GM21526 (cell line): Measurements from ENCODE around the gene FAM117B.

Experiments
- ATAC-seq: cut with Tn5 transposase; IDR thresholded peaks from one replicate; pipeline ENCODE4 v1.9.1; 2021; ENCODE audit warnings: moderate library complexity; ENCODE audit not compliant: unreplicated experiment, low FRiP score

Gene FAM117B

GRCh38 chr2:202752071-202752470, 117.3 kb downstream of the FAM117B start:
- ATAC-seq: no peak

- no peak for ATAC-seq
Measured at GRCh38 chr2:202754936-202755335, 120.2 kb downstream of the FAM117B start.

GRCh38 chr2:202756598-202756997, 121.8 kb downstream of the FAM117B start:
- ATAC-seq: no peak

- no peak for ATAC-seq
Measured at GRCh38 chr2:202757339-202757738, 122.6 kb downstream of the FAM117B start.

- no peak for ATAC-seq
Measured at GRCh38 chr2:202758128-202758527, 123.4 kb downstream of the FAM117B start.

- ATAC-seq: no peak
Measured at GRCh38 chr2:202758604-202759003, 123.8 kb downstream of the FAM117B start.

GRCh38 chr2:202760848-202761247, 126.1 kb downstream of the FAM117B start:
- ATAC-seq: no peak

- ATAC-seq: no peak
Measured at GRCh38 chr2:202762556-202762955, 127.8 kb downstream of the FAM117B start.

- no peak for ATAC-seq
Measured at GRCh38 chr2:202763916-202764315, 129.1 kb downstream of the FAM117B start.

- ATAC-seq: no peak
Measured at GRCh38 chr2:202764991-202765390, 130.2 kb downstream of the FAM117B start.

- ATAC-seq: no peak
Measured at GRCh38 chr2:202765436-202765835, 130.7 kb downstream of the FAM117B start.

GRCh38 chr2:202768273-202768672, 133.5 kb downstream of the FAM117B start:
- ATAC-seq: no peak

GRCh38 chr2:202769201-202769600, 134.4 kb downstream of the FAM117B start:
- ATAC-seq: no peak

GRCh38 chr2:202771336-202771735, 136.6 kb downstream of the FAM117B start:
- ATAC-seq: no peak

GRCh38 chr2:202771741-202772460, 137.1 kb downstream of the FAM117B start:
- no peak for ATAC-seq

- no peak for ATAC-seq
Measured at GRCh38 chr2:202773301-202773973, 138.7 kb downstream of the FAM117B start.

- ATAC-seq: no peak
Measured at GRCh38 chr2:202774104-202774503, 139.3 kb downstream of the FAM117B start.

- no peak for ATAC-seq
Measured at GRCh38 chr2:202778217-202778616, 143.4 kb downstream of the FAM117B start.

- peak; percentile 83 for ATAC-seq
Measured at GRCh38 chr2:202780514-202781021, 145.8 kb downstream of the FAM117B start.

- no peak for ATAC-seq
Measured at GRCh38 chr2:202782940-202783558, 148.3 kb downstream of the FAM117B start.

GRCh38 chr2:202786842-202787241, 152.1 kb downstream of the FAM117B start:
- ATAC-seq: no peak
